Astrocyte (in vitro differentiated cells and primary cell): ENCODE results near the gene GPC2.

ENCODE experiments used
- EZH2 ChIP-seq: IDR thresholded peaks from 2 replicates; pipeline ENCODE4 v1.6.1; 2012; ENCODE audit warnings: mild to moderate bottlenecking, low read length, inconsistent platforms; ENCODE audit not compliant: insufficient read depth
- TF ChIP-seq, protein P1 (sequence below): IDR thresholded peaks from 2 replicates; pipeline ENCODE4 v1.5.1; 2011; ENCODE audit warnings: low read depth, mild to moderate bottlenecking, inconsistent platforms, low read length, moderate library complexity; ENCODE audit not compliant: insufficient read depth

DNA sequence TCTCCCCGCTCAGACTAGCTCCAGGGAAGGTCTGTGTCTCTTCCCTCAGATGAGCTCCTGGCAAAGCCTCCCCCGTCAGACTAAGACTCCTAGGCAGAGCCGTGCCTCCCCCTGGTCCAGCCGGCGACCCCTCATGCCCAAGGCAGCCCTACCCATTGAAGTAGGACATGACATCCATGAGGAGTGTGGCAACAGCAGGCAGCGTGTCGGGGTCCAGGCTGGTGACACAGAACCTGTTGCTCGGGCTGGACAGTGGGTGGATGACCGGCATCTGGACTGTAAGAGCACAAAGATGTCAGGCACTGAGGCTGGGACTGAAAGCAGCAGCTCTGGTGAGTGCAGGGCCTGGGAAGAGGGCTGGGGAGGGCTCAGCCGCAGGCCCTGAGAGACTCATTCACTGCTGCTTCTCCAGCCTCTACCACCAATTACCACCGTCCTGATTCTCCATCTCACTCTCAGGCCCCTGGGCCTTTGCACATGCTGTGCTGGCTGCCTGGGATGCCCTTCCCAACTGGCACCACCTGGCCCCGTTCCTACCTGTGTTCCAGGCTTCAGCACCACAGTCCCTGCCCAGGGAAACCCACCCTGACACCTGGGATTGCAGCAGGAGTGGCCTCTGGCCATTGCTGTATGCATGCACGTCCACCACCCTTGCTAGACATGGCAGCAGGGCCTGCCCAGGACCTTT, 45.4 kb upstream of the GPC2 start:
- TF ChIP-seq EZH2 = no peak
- TF ChIP-seq, protein P1, sequence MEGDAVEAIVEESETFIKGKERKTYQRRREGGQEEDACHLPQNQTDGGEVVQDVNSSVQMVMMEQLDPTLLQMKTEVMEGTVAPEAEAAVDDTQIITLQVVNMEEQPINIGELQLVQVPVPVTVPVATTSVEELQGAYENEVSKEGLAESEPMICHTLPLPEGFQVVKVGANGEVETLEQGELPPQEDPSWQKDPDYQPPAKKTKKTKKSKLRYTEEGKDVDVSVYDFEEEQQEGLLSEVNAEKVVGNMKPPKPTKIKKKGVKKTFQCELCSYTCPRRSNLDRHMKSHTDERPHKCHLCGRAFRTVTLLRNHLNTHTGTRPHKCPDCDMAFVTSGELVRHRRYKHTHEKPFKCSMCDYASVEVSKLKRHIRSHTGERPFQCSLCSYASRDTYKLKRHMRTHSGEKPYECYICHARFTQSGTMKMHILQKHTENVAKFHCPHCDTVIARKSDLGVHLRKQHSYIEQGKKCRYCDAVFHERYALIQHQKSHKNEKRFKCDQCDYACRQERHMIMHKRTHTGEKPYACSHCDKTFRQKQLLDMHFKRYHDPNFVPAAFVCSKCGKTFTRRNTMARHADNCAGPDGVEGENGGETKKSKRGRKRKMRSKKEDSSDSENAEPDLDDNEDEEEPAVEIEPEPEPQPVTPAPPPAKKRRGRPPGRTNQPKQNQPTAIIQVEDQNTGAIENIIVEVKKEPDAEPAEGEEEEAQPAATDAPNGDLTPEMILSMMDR = no peak
